RPMI7951 (cell line): ENCODE data around the gene MLF1. TPM values are rescaled to one million over a fixed set of nuclear protein-coding genes. Genes with fewer than 3 reads are reported as not detected.

Experiments
- DNase-seq: peaks from one replicate; pipeline ENCODE4 v3.0.0-alpha.2; 2012; ENCODE audit warnings: low read depth
- total RNA-seq: library from RNA; depleted of rRNA; stranded (reverse); fragments of >200 nt; shearing (Covaris generic); gene quantifications from 2 replicates; pipeline ENCODE4 v1.2.3, GENCODE V29; 2014; rRNA removed

The MLF1 gene
- total RNA-seq, 1 experiment from 2014 or later, result 32.0 TPM

- no peak for DNase-seq
These were observed 3.7 kb downstream of the MLF1 start for GRCh38 chr3:158574646-158575045.

GRCh38 chr3:158590223-158590622, 19.2 kb downstream of the MLF1 start:
- no peak for DNase-seq

GRCh38 chr3:158600787-158601186, 29.8 kb downstream of the MLF1 start:
- DNase-seq, result no peak

- DNase-seq, result no peak
These were observed 31.2 kb downstream of the MLF1 start for GRCh38 chr3:158602227-158602626.

- no peak for DNase-seq
These were observed 47.2 kb downstream of the MLF1 start for GRCh38 chr3:158617982-158618875.

GRCh38 chr3:158625881-158626280, 54.9 kb downstream of the MLF1 start:
- no peak for DNase-seq

- DNase-seq, result no peak
These were observed 61.0 kb downstream of the MLF1 start for GRCh38 chr3:158631981-158632380.

- DNase-seq, result no peak
These were observed 69.7 kb downstream of the MLF1 start for GRCh38 chr3:158640646-158641045.

GRCh38 chr3:158642005-158642404, 71.0 kb downstream of the MLF1 start:
- DNase-seq, result no peak

GRCh38 chr3:158642474-158643210, 71.6 kb downstream of the MLF1 start:
- DNase-seq, result no peak

GRCh38 chr3:158644345-158644908, 73.4 kb downstream of the MLF1 start, which contains the start of gene GFM1:
GFM1 (plus strand) TSS chr3:158644527; CDS start chr3:158644635, 108 bp downstream.
- DNase-seq, result peak; percentile 96

- DNase-seq, result no peak
These were observed 78.8 kb downstream of the MLF1 start for GRCh38 chr3:158649791-158650190.

- no peak for DNase-seq
These were observed 80.2 kb downstream of the MLF1 start for GRCh38 chr3:158651192-158651591.

- DNase-seq, result no peak
These were observed 81.5 kb downstream of the MLF1 start for GRCh38 chr3:158652463-158652862.

Other genes with a start within 250 kb of the MLF1 start
- 46.9 and 50.6 TPM in 2 replicates for gene GFM1, start 73.3 kb downstream of the MLF1 start, total RNA-seq
- 13.6 and 21.6 TPM in 2 replicates for gene LXN, start 101.5 kb downstream of the MLF1 start, total RNA-seq
- gene RARRES1, start 161.3 kb downstream of the MLF1 start, total RNA-seq, result 3.7 and 4.0 TPM in 2 replicates
- gene MFSD1, start 230.9 kb downstream of the MLF1 start, total RNA-seq, result 105 and 119 TPM in 2 replicates